OCI-LY3 (cell line): ENCODE measurements around the gene LRRN2.

ENCODE experiments used
- H2AFZ ChIP-seq: fragments of 200-600, 300-600 bp; shearing (Covaris generic); 2 replicates; pipeline ENCODE4 v1.6.0; 2014; ENCODE audit warnings: antibody characterized with exemption, low read depth, low read length
- H3K27ac ChIP-seq: fragments of 200-600, 300-600 bp; sonication (generic); 2 replicates; pipeline ENCODE4 v1.5.1; 2014; ENCODE audit warnings: mild to moderate bottlenecking, low read length, moderate library complexity, mixed read lengths
- H3K27me3 ChIP-seq: fragments of 200-600, 300-600 bp; sonication (generic); 2 replicates; pipeline ENCODE4 v1.6.1; 2014; ENCODE audit warnings: low read depth, low read length, mixed read lengths
- H3K36me3 ChIP-seq: fragments of 200-600, 300-600 bp; sonication (generic); replicated peaks from 2 replicates; pipeline ENCODE3; 2014; ENCODE audit warnings: low read depth, low read length, mixed read lengths
- H3K4me1 ChIP-seq: fragments of 300-600, 200-600 bp; sonication (generic); 2 replicates; pipeline ENCODE4 v1.6.1; 2014; ENCODE audit warnings: low read length, mixed read lengths
- H3K4me2 ChIP-seq: fragments of 200-600, 300-600 bp; sonication (generic); 2 replicates; pipeline ENCODE4 v1.6.1; 2014; ENCODE audit warnings: low read length, mixed read lengths
- H3K4me3 ChIP-seq: fragments of 300-600, 200-600 bp; sonication (generic); 2 replicates; pipeline ENCODE4 v1.5.1; 2014; ENCODE audit warnings: antibody characterized with exemption, mild to moderate bottlenecking, low read length, moderate library complexity
- H3K79me2 ChIP-seq: fragments of 300-600, 200-600 bp; shearing (Covaris generic); 2 replicates; pipeline ENCODE4 v1.6.1; 2014; ENCODE audit warnings: mild to moderate bottlenecking, low read length, mixed read lengths
- H3K9ac ChIP-seq: fragments of 300-600, 200-600 bp; shearing (Covaris generic); 2 replicates; pipeline ENCODE4 v1.6.0; 2014; ENCODE audit warnings: mild to moderate bottlenecking, low read length, moderate library complexity
- H3K9me3 ChIP-seq: fragments of 200-600, 300-600 bp; shearing (Covaris generic); 2 replicates; pipeline ENCODE4 v1.6.1; 2014; ENCODE audit warnings: low read length, mixed read lengths; ENCODE audit not compliant: insufficient read depth
- H4K20me1 ChIP-seq: fragments of 200-600, 300-600 bp; sonication (generic); 2 replicates; pipeline ENCODE4 v1.6.1; 2016; ENCODE audit warnings: low read length, mixed read lengths; ENCODE audit not compliant: insufficient read depth
- EZH2phosphoT487 ChIP-seq: fragments of 200-600 bp; shearing (Covaris generic); IDR thresholded peaks from 2 replicates; pipeline ENCODE4 v1.6.1; 2018; ENCODE audit warnings: antibody characterized with exemption, mixed run types, low read depth
- TF ChIP-seq, protein P1 (sequence below): fragments of 200-600, 300-600 bp; sonication (generic); IDR thresholded peaks from 2 replicates; pipeline ENCODE4 v1.5.1; 2014; ENCODE audit warnings: antibody characterized with exemption, low read length, low read depth

LRRN2 gene

GRCh38 chr1:204579681-204580080 lies 105.9 kb downstream of the LRRN2 start:
- no peak overlapping the region for H3K27ac ChIP-seq
- H3K4me1 ChIP-seq, result peaks cover 19% of the 10 kb centered on the region
- H3K9me3 ChIP-seq, result no peaks in the 10 kb centered on the region
- no peaks in the 10 kb centered on the region for H3K79me2 ChIP-seq
- no peaks in the 10 kb centered on the region for H3K36me3 ChIP-seq
- H3K4me3 ChIP-seq, result peak overlapping the region; percentile 67; the same call in 1 of the 2 replicates
- no peaks in the 10 kb centered on the region for H4K20me1 ChIP-seq
- H3K9ac ChIP-seq, result peak overlapping the region; percentile 23; the same call in 1 of the 2 replicates
- TF ChIP-seq EZH2phosphoT487, result no peak
- TF ChIP-seq, protein P1, sequence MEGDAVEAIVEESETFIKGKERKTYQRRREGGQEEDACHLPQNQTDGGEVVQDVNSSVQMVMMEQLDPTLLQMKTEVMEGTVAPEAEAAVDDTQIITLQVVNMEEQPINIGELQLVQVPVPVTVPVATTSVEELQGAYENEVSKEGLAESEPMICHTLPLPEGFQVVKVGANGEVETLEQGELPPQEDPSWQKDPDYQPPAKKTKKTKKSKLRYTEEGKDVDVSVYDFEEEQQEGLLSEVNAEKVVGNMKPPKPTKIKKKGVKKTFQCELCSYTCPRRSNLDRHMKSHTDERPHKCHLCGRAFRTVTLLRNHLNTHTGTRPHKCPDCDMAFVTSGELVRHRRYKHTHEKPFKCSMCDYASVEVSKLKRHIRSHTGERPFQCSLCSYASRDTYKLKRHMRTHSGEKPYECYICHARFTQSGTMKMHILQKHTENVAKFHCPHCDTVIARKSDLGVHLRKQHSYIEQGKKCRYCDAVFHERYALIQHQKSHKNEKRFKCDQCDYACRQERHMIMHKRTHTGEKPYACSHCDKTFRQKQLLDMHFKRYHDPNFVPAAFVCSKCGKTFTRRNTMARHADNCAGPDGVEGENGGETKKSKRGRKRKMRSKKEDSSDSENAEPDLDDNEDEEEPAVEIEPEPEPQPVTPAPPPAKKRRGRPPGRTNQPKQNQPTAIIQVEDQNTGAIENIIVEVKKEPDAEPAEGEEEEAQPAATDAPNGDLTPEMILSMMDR, result no peak
- H2AFZ ChIP-seq, result no peak overlapping the region
- peak overlapping the region; percentile 80 for H3K4me2 ChIP-seq
- no peaks in the 10 kb centered on the region for H3K27me3 ChIP-seq

GRCh38 chr1:204578867-204579664 lies 106.5 kb downstream of the LRRN2 start:
- H3K4me3 ChIP-seq, result peak overlapping the region; percentile 67
- H3K4me2 ChIP-seq, result peak overlapping the region; percentile 80
- H2AFZ ChIP-seq, result no peak overlapping the region
- no peak overlapping the region for H3K27ac ChIP-seq
- peaks cover 17% of the 10 kb centered on the region for H3K4me1 ChIP-seq
- H3K79me2 ChIP-seq, result no peaks in the 10 kb centered on the region
- no peaks in the 10 kb centered on the region for H3K9me3 ChIP-seq
- no peaks in the 10 kb centered on the region for H3K36me3 ChIP-seq
- TF ChIP-seq, protein P1, result no peak
- peak overlapping the region; percentile 23; the same call in 1 of the 2 replicates for H3K9ac ChIP-seq
- no peaks in the 10 kb centered on the region for H4K20me1 ChIP-seq
- H3K27me3 ChIP-seq, result no peaks in the 10 kb centered on the region

DNA sequence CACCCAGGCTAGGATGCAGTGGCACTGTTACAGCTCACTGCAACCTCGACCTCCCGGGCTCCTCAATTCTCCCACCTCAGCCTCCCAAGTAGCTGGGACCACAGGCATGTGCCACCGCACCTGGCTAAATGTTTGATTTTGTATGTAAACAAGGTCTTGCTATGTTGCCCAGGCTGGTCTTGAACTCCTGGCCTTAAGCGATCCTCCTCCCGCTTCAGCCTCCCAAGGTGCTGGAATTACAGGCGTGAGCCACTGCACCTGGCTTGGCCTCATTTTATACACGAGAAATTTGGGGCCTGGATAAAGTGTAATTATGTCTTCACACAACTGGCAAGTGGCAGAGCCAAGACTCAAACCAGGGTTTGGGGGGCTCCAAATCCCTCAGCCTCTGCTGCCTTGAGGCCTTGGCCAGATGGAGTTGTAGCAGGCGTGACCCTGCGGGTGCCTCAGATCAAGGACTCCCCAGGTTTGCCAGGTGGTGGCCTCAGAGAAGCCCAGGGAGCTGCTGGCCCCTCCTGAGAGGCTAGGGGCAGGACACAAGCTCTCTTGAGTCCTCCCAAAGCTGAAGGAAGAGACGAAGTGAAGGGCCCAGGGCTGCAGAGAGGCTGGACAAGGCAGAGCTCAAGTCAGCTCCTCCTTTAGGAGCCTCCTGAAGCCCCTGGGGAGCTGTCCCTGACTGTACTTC lies 107.6 kb downstream of the LRRN2 start:
- no peak overlapping the region for H3K27ac ChIP-seq
- no peak overlapping the region for H3K9ac ChIP-seq
- H3K4me1 ChIP-seq, result peaks cover 17% of the 10 kb centered on the region
- H2AFZ ChIP-seq, result no peak overlapping the region
- H4K20me1 ChIP-seq, result no peaks in the 10 kb centered on the region
- TF ChIP-seq, protein P1, result no peak
- TF ChIP-seq EZH2phosphoT487, result no peak
- H3K4me3 ChIP-seq, result no peak overlapping the region
- H3K36me3 ChIP-seq, result no peaks in the 10 kb centered on the region
- 0 out of 2 replicates have a peak overlapping the region, but pooled peaks have one; percentile 80 for H3K4me2 ChIP-seq
- no peaks in the 10 kb centered on the region for H3K27me3 ChIP-seq
- H3K79me2 ChIP-seq, result no peaks in the 10 kb centered on the region
- H3K9me3 ChIP-seq, result no peaks in the 10 kb centered on the region

DNA sequence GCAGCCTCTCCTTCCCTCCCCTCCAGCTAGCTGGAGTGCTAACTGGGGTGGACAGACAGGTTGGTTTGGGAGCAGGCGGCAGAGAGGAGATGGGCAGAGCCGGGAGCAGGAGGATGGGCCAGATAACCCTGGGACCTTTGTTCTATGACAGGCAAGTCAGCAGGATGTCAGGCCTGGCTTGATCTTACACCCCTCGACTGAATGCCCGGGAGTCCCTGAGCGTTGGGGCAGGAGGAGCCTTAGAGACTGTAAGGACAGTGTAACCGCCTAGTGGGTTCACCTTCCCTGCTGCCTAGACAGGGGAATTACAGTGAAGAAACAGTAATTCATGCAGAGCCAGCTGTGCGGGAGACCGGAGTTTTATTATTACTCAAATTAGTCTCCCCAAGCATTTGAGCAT lies 109.1 kb downstream of the LRRN2 start:
- Histone ChIP-seq H3K4me2 (no peak overlapping the region), H3K27me3 (no peaks in the 10 kb centered on the region), H3K79me2 (no peaks in the 10 kb centered on the region), H3K9ac (no peak overlapping the region), H3K4me3 (no peak overlapping the region), H2AFZ (no peak overlapping the region), H3K9me3 (no peaks in the 10 kb centered on the region), H3K4me1 (peaks cover 17% of the 10 kb centered on the region), H3K27ac (no peak overlapping the region), H4K20me1 (no peaks in the 10 kb centered on the region), H3K36me3 (peaks cover 1% of the 10 kb centered on the region)
- TF ChIP-seq EZH2phosphoT487, result no peak
- TF ChIP-seq, protein P1, result no peak
